ENCODE data around the gene SDHC.

DNA sequence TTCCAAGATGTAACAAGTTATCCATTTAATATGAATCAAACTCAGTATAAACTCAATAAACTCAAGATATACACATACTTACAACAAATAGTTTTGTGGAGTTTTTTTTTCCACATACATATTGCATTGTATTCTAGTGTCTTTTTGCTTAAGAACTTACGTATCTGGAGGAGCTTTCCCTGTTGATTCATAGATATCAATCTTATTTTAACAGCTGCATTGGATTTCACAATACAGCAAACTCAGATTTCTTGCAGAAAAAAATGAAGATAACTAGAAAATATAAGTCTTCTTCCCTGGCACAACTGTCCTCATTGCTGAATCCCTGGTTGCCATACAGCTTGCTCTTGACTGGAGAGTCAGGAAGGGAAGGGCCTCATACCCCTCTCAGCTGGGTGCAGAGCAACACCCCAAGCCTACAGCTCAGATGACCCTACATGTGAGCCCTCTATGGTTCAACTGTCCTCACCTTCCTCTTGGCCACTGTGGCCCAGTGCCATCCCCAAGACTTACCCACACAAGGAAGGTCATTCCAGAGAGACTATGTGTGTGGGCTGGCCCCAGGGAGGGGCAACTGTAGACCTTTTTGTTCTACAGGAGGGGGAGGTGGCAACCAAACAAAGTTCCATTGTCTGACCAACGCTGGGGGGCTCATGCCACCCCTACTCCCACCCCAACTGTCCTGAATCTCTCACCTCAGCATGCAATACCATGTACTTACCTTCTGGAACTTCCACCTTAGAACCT is 6.1 kb upstream of the SDHC start:
- TF ChIP-seq REST (IDR thresholded peaks at IDR 0.05) (no peak), JUND (IDR thresholded peaks at IDR 0.05) (no peak), FOXA1 (IDR thresholded peaks at IDR 0.05) (no peak), GABPA (IDR thresholded peaks at IDR 0.05 in 1 of 2, conservative IDR thresholded peaks at IDR 0.05 in 1 of 2) (no peak), TAF1 (conservative IDR thresholded peaks at IDR 0.05) (no peak), MAX (IDR thresholded peaks at IDR 0.05) (no peak), SP1 (IDR thresholded peaks at IDR 0.05) (no peak), EGR1 (IDR thresholded peaks at IDR 0.05; ENCODE audit: low read depth in 2 of 2) (no peak), HNF4A (conservative IDR thresholded peaks at IDR 0.05) (no peak), FOXA2 (IDR thresholded peaks at IDR 0.05) (no peak), RAD21 (IDR thresholded peaks at IDR 0.05) (no peak)
- TF ChIP-seq, protein P1, sequence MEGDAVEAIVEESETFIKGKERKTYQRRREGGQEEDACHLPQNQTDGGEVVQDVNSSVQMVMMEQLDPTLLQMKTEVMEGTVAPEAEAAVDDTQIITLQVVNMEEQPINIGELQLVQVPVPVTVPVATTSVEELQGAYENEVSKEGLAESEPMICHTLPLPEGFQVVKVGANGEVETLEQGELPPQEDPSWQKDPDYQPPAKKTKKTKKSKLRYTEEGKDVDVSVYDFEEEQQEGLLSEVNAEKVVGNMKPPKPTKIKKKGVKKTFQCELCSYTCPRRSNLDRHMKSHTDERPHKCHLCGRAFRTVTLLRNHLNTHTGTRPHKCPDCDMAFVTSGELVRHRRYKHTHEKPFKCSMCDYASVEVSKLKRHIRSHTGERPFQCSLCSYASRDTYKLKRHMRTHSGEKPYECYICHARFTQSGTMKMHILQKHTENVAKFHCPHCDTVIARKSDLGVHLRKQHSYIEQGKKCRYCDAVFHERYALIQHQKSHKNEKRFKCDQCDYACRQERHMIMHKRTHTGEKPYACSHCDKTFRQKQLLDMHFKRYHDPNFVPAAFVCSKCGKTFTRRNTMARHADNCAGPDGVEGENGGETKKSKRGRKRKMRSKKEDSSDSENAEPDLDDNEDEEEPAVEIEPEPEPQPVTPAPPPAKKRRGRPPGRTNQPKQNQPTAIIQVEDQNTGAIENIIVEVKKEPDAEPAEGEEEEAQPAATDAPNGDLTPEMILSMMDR (IDR thresholded peaks at IDR 0.05; ENCODE audit: low read depth, low read length, missing input control), result no peak
- TF ChIP-seq, protein P2, sequence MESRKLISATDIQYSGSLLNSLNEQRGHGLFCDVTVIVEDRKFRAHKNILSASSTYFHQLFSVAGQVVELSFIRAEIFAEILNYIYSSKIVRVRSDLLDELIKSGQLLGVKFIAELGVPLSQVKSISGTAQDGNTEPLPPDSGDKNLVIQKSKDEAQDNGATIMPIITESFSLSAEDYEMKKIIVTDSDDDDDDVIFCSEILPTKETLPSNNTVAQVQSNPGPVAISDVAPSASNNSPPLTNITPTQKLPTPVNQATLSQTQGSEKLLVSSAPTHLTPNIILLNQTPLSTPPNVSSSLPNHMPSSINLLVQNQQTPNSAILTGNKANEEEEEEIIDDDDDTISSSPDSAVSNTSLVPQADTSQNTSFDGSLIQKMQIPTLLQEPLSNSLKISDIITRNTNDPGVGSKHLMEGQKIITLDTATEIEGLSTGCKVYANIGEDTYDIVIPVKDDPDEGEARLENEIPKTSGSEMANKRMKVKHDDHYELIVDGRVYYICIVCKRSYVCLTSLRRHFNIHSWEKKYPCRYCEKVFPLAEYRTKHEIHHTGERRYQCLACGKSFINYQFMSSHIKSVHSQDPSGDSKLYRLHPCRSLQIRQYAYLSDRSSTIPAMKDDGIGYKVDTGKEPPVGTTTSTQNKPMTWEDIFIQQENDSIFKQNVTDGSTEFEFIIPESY (IDR thresholded peaks at IDR 0.05), result no peak
- TF ChIP-seq, protein P3, sequence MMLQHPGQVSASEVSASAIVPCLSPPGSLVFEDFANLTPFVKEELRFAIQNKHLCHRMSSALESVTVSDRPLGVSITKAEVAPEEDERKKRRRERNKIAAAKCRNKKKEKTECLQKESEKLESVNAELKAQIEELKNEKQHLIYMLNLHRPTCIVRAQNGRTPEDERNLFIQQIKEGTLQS (IDR thresholded peaks at IDR 0.05), result no peak

Measured in liver (tissue), 3 donors.